T follicular helper cell (primary cell): Measurements from ENCODE around the gene SPSB2.
A peak's percentile ranks its signal among the peaks of the same experiment; 100 is the strongest.

Source experiments
- DNase-seq: peaks from one replicate; pipeline ENCODE4 v3.0.0-alpha.2; 2020; ENCODE audit warnings: low read depth

Gene SPSB2

DNA sequence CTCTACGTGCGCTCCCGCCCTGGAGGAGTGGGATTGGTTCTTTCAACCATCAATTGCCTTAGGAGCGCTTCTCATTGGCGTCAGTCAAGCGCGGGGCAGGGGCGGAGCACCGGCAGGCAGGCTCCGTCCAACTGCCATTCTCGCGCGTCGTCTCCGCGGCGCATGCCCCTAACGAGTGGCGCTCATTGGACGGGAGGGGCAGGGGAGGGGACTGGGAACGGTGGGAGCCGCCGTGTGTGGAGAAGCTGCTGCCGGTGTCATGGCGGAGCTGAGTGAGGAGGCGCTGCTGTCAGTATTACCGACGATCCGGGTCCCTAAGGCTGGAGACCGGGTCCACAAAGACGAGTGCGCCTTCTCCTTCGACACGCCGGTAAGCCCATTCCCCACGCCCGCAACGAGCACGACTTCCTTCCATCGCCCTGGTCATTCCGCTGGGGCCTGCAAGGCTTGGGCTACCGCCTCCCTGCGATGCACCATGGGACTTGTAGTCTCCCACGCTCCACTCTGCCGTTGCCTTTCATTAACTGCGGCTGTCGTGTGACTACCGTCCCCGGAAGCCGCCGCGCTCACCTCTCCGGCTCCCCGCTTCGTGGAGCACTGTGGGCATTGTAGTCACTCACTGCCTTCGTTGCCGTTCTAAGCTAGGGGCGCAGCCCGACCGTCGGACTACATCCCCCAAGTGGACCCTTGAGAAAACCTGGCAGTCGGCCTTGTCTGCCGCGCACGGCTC is 21.0 kb downstream of the SPSB2 start, which contains the start of gene USP5:
TSS of gene USP5 (plus strand) at position 230 of the 730 bp plus-strand sequence. CDS start at position 260, 30 bp downstream.
- DNase-seq, result peak; percentile 98

DNA sequence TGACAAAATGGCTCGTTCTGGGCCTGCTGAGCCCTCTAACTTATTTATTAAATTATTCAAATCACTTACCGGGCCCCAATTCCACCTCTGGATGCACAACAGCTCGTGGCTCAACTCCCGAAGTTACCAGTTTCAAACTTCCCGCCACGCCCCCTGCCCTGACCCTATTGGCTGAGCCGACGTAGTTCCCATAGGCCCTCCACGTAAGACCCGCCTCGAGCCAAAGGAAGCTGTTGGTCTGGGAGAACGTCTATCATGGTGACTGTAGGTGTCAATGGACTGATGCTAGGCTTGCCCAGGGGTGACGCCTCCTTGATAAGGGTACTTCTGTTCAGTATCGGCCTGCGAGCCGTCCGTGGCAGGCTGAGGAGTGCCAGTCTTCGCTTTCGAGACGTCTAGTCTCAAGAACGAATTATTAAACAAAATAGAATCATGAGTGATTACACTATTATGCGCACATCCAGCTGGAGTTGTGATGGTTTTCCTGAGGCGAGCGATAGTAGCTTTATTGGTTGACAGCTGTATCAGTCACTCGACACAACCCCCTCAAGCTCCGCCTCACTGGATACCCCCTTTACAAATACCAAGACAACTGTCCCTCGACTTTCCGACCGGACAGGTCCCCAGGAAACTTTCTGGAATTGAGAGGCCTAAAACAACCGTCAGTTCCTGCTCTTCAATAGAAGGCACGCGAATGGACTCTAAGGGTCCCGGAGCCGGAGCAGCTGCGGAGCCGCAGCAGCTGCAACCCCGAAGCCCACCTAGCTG is 21.8 kb downstream of the SPSB2 start, which contains the start of gene CDCA3:
TSS of gene CDCA3 (minus strand) at position 134 of the 768 bp plus-strand sequence. CDS start 334 bp downstream, outside the sequence.
- DNase-seq, result peak; percentile 86

DNA sequence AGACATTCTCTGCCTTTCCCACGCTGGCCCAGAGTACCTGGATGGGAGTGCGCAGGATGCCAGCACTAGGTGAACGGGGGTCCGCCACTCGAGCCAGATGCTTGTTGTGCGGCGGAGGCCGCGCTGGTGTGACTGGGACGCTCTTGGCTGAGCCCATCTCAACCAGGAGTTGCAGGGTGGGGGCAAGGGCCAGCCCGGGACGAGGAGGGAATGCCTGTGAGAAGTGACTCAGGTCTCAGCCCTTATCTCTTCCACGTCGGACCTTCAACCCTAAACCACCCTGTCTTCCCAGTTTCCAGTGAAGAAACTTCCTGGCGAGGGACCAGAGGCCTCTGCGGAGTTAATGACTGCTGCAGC is 22.3 kb downstream of the SPSB2 start:
- DNase-seq, result no peak

DNA sequence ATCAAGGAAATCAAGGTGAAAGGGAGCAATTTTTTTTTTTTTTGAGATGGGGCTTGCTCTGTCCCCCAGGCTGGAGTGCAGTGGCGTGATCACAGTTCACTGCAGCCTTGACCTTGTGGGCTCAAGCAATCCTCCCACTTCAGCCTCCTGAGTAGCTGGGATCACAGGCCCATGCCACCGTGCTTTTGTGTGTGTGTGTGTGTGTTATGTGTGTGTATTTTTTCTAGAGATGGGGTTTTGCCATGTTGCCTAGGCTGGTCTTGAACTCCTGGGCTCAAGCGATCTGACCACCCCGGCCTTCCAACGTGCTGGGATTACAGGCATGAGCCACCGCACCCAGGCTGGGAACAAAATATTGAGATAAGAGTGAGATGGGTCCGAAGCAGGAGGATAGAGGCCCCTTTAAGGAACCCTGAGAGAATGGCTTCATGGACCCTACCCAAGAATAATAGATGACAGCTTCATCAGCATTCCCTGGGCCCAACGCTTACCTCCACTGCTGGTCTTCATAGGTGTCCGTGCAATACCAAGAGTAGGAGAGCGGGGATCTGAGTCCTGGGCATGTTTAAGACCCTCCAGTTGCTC is 23.0 kb downstream of the SPSB2 start:
- no peak for DNase-seq

DNA sequence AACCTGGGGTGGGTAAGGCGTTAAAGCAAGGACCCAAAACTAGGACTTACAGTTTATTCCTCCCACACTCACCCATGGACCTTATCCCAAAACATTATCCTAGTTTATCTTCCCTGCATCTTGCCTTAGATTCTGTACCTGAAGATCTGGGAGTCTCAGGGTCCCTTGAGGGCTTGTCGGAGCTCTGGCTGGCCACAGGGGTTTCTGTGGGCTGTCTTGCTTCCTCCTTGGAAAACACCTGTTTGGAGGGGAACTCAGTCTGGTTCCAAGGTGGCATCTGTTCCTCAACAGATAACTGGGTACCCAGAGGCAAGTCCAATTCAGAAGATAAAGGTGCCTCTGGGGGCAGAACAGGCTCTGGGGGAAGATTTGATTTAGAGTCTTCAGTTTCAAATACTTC is 23.7 kb downstream of the SPSB2 start:
- no peak for DNase-seq

DNA sequence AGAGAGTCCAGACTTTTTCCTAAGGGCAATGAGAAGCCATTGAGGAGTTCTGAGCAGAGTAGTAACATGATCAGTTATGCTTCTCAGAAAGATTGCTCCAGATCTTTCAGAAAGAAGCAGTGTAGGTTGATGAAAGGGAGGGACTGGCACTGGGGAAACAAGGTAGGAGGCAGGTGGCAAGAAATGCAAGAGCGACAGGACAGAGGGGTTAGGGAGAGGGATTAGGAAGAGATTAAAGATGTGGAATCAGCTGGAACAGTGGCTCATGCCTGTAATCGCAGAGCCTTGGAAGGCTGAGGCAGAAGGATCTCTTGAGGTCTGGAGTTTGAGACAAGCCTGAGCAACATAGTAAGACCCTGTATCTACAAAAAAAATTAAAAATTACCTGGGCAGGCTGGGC is 25.4 kb downstream of the SPSB2 start:
- DNase-seq, result no peak

DNA sequence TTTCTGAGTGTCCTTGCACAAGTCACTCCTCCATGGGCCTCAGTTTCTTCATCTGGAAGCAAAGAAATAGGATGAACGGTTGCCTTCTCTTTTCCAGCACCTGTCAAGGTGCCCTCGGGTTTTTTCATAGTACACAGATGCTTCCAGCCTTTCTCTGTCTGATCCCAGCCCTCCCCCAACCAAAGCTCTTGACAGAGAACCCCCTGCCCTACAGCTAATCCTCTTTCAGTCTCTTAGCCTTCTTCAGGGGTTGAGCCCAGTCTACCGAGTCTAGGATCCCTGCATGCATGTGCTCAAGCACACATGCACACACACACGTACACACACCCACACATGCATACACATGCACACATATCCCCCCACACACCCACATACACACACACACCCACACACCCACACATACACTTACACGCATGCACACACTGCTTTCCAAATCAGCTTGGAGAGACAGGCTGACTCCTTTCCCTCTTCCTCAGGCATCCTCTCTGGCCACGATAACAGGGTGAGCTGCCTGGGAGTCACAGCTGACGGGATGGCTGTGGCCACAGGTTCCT is 26.7 kb downstream of the SPSB2 start:
- no peak for DNase-seq

DNA sequence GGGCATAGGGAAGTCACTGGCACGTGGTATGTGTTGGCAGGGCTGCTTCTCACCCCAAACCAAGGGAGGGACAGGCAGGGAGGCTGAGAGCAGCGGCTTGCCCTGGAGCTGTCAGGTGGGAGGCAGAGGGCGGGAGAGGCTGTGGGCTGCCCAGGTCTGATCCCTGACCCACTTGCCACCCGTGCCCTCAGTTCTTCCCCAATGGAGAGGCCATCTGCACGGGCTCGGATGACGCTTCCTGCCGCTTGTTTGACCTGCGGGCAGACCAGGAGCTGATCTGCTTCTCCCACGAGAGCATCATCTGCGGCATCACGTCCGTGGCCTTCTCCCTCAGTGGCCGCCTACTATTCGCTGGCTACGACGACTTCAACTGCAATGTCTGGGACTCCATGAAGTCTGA is 27.7 kb downstream of the SPSB2 start:
- DNase-seq, result no peak

DNA sequence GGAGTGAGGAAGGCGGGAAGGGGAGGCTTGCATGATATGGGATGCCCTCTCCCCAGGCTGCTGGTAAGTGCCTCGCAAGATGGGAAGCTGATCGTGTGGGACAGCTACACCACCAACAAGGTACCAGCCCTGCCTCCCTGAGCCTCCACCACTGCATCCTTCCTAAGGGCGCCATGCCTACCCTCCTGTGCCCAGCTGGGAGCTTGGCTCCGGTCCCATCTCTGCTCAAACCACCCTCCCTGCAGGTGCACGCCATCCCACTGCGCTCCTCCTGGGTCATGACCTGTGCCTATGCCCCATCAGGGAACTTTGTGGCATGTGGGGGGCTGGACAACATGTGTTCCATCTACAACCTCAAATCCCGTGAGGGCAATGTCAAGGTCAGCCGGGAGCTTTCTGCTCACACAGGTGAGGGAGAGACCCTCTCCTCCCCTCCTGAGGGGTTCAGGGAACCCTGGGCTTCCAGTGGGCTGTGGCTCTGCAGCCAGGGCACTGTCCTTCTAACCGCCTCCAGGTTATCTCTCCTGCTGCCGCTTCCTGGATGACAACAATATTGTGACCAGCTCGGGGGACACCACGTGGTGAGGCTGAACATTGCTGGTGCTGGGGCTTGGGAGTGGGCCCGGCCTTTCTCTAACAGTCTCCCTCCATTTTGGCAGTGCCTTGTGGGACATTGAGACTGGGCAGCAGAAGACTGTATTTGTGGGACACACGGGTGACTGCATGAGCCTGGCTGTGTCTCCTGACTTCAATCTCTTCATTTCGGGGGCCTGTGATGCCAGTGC is 29.8 kb downstream of the SPSB2 start:
- no peak for DNase-seq

DNA sequence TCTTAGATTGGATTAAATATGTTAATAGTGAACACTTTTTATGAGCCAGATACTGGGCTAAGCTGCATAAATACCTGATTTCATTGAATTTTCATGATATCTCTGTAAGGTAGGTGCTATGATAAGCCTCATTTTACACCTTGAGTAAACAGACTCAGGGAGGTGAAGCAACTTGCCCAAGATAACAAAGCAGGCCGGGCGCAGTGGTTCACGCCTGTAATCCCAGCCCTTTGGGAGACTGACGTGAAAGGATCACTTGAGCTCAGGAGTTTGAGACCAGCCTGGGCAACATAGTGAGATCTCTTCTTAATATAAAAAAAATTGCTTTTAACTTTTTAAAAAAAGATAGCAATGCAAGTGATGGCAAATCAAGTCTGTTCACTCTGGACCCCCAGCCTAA is 31.0 kb downstream of the SPSB2 start:
- no peak for DNase-seq

DNA sequence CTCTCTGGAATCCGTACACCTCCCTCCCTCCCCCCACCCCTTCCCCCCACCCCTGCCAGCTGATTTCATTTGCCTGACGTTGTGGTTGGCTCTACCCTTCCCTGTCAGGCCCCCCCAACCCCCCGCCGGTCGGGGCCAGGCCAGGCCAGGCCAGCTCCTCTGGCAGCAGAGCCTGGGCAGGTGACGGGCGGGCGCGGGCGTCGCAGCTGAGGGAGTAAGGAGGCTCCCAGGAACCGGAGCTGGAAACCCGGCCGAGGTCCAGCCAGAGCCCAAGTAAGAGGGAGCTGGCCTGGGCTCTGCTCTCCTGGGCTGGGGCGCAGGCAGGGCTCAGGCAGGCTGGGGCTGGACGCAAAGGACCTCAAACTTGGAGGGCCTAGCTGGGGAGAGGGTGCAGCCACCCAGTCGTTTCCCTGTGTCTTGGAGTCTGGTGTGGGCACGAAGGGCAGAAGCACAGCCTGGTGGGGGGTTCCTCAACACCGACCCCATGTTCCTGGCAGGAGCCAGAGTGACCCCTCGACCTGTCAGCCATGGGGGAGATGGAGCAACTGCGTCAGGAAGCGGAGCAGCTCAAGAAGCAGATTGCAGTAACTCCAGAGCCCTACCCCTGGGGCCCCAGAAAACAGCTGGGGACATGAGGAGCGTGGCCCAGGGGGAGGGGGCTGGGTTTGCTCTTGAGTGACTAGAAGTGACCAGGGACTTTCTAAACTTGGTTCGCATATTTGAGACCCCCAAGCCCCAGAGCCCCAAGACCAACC is 32.2 kb downstream of the SPSB2 start, which contains the start of gene GNB3:
TSS of gene GNB3 (plus strand) at position 165 of the 755 bp plus-strand sequence. CDS start at position 528, 363 bp downstream.
- no peak for DNase-seq

DNA sequence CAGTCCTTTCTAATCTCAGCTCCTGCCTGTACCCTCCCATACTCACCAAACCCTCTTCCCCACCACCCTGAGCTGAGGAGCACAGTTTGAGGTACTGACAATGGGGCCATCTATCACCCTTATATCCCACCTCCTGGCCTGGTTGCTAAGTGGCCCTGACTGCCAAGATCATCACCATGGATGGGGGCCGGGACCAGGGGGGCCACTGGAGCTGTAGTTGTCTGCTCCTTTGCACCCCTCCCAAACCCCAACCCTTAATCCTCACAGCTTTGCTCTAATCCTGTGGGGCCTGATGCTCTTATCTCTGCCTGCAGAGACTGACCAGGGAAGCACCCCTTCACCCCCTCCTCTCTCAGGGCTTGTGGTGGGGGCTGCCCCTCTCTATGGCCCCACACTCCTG is 32.8 kb downstream of the SPSB2 start:
- DNase-seq, result no peak

DNA sequence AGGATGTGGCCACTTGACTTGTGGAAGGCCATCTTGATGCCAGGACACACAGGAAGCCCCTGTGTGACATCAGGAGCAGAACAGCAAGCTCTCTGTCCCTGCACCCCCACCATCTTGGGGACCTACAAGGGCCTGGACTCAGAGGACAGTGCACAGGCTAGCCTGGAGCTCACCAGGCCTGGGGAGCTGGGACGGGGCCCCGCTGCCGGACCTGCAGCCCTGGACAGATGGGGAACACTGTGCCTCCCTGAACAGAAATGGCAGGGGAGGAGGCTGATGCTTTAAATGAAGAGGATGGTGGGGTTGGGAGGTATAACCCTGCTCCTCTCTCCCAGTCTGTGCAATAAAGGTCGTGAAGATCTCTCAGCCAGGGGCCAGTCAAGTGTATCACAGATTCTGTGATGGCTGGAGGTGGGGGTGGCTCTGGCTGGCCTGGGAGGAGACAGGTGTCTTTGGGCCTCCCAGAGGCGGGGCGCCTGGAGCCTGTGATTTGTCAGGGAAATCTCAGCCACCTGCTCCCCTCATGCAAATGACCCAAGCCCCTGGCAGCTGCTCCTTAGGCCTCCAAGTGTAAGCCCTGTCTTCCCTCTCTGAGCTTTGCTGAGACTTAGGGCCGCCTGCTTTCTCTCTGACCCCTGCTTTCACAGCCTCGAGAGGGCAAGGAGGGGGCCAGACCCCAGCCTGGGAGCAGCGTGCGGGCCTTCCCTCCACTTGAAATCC is 33.5 kb downstream of the SPSB2 start:
- no peak for DNase-seq

DNA sequence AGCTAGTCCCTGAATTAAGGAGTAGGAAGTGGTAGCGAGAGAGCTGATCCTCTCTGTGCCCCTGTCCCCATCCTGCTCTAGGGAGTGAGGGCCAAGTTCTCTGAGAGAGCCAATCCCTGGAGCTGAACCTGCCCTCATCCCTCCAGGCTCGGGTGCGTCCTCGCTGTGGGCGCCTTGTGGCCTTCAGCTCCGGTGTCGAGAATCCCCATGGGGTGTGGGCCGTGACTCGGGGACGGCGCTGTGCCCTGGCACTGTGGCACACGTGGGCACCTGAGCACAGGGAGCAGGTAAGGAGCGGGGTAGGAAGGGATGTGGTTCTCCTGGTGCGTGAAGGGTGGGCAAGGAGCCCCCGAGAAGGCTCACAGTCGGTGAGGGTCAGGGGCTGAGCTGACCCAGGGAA is 34.2 kb downstream of the SPSB2 start:
- no peak for DNase-seq

DNA sequence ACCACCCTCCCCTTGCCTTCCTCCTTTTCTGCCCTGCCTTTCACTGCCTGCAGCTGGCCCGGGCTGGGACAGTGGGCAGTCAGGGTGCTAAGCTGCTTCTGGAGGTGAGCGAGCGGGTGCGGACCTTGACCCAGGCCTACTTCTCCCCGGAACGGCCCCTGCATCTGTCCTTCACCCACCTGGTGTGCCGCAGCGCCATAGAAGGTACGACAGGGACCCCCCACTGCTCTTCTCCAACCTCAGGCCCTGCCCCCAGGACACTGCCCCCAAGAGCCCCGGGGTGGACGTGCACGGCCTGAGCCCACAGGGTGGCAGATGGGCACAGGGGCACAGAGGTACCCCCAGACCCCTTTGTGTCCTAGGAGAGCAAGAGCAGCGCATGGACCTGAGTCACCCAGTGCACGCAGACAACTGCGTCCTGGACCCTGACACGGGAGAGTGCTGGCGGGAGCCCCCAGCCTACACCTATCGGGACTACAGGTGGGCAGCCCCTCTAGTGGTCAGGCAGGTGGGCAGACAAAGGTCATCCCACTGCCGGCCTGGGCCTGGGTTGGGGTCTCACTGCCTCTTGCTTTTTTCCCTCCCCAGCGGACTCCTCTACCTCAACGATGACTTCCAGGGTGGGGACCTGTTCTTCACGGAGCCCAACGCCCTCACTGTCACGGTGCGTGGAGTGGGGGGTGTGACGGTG is 35.6 kb downstream of the SPSB2 start:
- no peak for DNase-seq

DNA sequence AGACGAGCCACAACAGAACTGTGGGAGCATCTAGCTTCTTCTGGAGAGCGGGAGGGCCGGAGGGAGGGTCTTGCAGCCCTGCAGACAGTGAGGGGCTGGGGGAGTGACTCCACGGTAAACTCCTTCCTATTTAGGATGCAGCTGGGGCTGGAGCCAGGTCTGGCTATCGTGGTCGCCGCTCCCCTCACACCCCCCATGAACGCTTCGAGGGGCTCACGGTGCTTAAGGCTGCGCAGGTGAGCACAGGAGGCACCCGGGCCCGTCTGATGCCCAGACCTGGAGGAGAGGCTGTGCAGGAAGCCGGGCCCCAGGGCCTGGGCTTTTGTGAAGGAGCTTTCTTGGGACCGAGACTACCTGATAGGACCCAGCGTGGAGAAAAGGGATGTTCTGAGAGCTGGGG is 36.3 kb downstream of the SPSB2 start:
- no peak for DNase-seq

DNA sequence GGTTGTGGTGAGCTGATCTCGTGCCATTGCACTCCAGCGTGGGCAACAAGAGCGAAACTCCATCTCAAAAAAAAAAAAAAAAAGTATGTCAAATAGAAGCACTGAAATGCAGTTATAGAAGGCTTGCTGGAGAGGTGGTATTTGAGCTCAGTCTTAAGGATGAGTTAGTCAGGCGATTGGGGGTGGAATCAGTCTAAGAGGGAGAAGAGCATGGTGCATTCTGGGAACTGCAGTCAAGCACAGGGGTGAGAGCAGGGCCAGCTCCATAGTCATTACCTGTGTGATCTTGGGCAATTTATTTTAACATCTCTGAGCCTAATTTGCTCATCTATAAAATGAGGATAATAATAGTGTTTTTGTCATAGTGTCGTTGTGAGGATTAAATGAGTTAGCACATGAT is 38.2 kb downstream of the SPSB2 start:
- no peak for DNase-seq

DNA sequence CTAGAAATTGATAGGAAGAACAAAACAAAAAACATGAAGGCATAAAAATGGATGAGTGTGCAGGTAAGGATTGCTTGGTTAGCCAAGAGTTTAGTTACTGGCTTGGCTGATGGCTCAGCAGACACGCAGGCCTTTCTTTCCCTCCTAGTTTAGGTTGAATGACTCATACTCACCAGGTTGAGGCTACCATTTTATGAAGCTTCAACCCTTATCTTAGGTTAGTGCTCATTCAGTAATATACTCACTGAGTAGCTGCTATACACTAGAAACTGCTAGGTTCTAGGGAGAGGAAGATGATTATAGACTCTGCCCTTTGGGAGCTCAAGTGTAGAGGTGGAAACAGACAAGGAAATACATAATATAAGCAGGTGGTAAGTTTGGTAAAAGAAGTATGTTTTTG is 38.8 kb downstream of the SPSB2 start:
- no peak for DNase-seq

DNA sequence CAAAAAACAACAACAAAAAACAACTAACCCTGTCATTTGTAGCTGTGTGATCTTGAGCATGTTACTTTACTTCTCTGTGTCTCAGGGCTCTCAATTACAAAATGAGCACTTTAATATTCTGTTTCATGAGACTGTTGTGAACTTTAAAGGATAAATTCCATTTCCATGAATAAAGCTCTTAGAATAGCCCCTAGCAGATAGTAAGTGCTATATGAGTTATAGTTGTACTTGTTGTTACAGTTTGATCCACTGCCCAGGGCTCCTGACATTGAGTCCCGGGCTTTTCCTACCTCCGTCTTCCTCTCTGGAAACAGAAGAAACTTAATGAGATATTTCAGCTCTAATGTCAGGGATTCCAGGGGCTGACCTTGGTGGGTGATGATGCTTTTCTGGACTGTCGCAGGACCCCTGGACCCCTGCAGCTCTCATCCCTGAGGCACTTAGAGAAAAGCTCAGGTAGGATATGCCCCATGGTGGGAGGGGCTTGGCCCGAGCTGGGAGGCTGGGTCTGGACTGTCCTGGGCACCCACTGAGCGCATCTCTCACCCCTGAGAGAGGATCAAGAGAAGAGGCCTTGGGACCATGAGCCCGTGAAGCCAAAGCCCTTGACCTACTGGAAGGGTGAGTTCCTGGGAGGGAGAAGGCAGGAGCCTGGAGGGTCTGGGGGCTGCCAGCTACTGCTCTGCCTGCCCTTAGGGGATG is 39.8 kb downstream of the SPSB2 start:
- DNase-seq, result no peak
